ENCODE data around the gene BTRC. TPM values are rescaled to one million over a fixed set of nuclear protein-coding genes. Genes with fewer than 3 reads are reported as not detected.
"Not testable (repeated sequence)": the region's sequence is repeated elsewhere in the genome, so short reads cannot be mapped to it uniquely, and the experiment has no call there.

BTRC gene
- total and polyA plus RNA-seq, 8 donors = 3.5 to 14.5 (median 4.7) TPM

DNA sequence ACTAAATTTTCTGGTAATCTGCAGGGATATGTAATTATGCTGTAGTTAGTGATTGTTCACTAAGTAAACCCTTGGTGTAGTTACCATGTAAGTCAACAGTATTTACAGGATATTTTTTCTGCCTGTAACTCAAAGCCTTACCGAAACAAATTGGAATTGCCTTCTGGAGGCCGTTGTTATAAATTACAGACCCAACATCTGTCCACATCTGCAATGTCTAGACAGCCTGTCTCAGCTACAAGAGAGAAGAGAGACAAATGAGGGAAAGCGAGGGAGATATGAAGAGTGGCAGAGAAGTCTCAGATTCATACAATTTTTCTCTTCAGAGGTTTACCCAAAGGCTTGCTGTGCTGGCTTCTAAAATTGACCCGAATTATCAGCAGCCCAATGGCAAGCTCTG, 23.7 kb upstream of the BTRC start:
- Histone ChIP-seq H3K9me3 (no peaks in the 10 kb centered on the region), H3K4me1 (no peaks in the 10 kb centered on the region), H3K4me3 (no peak overlapping the region), H3K27ac (no peak overlapping the region), H3K27me3 (peaks cover 0 to 37% (median 0%) of the 10 kb centered on the region in 3 donors), H3K36me3 (no peaks in the 10 kb centered on the region)
- no peak for DNase-seq
- 74 to 90% (median 81%) methylated on average over 4 of the region's 4 CpGs for WGBS, 5 donors
- intact Hi-C loops (cut with DNase I; ENCODE audit: low total_unique reads) = no loop called here
- TF ChIP-seq EP300 (IDR thresholded peaks at IDR 0.05) (no peak), POLR2A (IDR thresholded peaks at IDR 0.05) (no peak), POLR2AphosphoS5 (IDR thresholded peaks at IDR 0.05) (no peak)
- TF ChIP-seq, protein P1, sequence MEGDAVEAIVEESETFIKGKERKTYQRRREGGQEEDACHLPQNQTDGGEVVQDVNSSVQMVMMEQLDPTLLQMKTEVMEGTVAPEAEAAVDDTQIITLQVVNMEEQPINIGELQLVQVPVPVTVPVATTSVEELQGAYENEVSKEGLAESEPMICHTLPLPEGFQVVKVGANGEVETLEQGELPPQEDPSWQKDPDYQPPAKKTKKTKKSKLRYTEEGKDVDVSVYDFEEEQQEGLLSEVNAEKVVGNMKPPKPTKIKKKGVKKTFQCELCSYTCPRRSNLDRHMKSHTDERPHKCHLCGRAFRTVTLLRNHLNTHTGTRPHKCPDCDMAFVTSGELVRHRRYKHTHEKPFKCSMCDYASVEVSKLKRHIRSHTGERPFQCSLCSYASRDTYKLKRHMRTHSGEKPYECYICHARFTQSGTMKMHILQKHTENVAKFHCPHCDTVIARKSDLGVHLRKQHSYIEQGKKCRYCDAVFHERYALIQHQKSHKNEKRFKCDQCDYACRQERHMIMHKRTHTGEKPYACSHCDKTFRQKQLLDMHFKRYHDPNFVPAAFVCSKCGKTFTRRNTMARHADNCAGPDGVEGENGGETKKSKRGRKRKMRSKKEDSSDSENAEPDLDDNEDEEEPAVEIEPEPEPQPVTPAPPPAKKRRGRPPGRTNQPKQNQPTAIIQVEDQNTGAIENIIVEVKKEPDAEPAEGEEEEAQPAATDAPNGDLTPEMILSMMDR (IDR thresholded peaks at IDR 0.05) = no peak

DNA sequence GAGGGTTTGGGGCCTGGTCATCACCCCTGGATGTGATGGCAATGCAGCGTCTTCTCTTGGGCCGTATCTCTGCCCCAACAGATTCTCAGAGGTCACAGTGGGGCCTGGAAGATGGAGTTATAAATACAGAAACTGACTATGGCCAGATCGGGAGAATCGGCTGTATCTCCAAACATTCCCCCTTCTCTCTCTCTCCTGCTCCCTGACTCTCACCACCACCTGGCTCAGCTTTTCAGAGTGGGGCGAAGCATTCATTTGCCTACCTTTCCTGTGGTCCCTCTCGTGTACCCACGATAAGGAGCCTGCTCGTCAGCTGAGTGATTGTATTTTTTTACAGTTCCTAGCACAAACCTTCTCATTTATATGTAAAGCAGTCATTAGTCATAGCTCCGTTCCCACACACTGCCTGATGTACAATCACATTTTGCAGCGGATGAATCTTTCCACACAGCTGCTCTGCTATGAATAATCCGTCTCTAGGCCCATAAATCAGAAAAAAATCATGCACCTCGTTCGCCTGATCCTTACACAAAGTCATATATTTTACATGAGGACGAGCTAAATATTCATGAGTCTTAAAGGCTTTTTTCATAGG, 23.2 kb upstream of the BTRC start:
- TF ChIP-seq EP300 (IDR thresholded peaks at IDR 0.05) (no peak), POLR2AphosphoS5 (IDR thresholded peaks at IDR 0.05) (no peak)
- H3K27ac ChIP-seq = no peak overlapping the region
- no peaks in the 10 kb centered on the region for H3K36me3 ChIP-seq
- intact Hi-C loops (cut with DNase I; ENCODE audit: low total_unique reads) = no loop called here
- no peaks in the 10 kb centered on the region for H3K4me1 ChIP-seq
- WGBS, 5 donors = 48 to 63% (median 51%) methylated on average over 14 of the region's 14 CpGs
- H3K9me3 ChIP-seq = no peaks in the 10 kb centered on the region
- peak in 1 of 2 donors; percentile 23 for DNase-seq
- H3K4me3 ChIP-seq = no peak overlapping the region
- H3K27me3 ChIP-seq = peaks cover 0 to 32% (median 0%) of the 10 kb centered on the region in 3 donors

DNA sequence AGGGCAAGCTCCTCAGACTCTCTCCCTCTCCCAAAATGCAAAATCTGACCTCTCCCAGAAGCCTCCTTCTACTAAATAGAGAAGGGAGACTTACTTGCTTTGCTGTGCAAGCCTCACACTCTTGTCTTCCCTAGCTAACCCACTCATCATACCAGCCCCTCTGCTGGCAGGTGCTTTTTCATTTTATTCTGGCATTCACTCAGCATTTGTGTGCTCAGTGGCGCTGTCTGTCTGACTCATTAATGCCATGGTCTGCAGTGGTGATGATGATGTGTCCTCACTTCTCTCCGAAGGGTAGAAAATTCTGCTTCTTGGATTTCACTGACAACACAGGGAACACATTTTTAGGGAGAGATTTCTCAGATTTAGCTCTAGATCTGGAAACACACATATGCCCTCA, 22.0 kb upstream of the BTRC start:
- no peaks in the 10 kb centered on the region for H3K4me1 ChIP-seq
- H3K27ac ChIP-seq = no peak overlapping the region
- intact Hi-C loops (cut with DNase I; ENCODE audit: low total_unique reads) = no loop called here
- H3K36me3 ChIP-seq = no peaks in the 10 kb centered on the region
- no peak overlapping the region for H3K4me3 ChIP-seq
- H3K9me3 ChIP-seq = no peaks in the 10 kb centered on the region
- WGBS, 5 donors = 70 to 77% (median 73%) methylated on average over 2 of the region's 2 CpGs
- TF ChIP-seq, protein P1 (IDR thresholded peaks at IDR 0.05) = no peak
- TF ChIP-seq EP300 (IDR thresholded peaks at IDR 0.05) (no peak), POLR2AphosphoS5 (IDR thresholded peaks at IDR 0.05) (no peak), POLR2A (IDR thresholded peaks at IDR 0.05) (no peak)
- no peak for DNase-seq
- H3K27me3 ChIP-seq = peaks cover 0 to 27% (median 0%) of the 10 kb centered on the region in 3 donors

DNA sequence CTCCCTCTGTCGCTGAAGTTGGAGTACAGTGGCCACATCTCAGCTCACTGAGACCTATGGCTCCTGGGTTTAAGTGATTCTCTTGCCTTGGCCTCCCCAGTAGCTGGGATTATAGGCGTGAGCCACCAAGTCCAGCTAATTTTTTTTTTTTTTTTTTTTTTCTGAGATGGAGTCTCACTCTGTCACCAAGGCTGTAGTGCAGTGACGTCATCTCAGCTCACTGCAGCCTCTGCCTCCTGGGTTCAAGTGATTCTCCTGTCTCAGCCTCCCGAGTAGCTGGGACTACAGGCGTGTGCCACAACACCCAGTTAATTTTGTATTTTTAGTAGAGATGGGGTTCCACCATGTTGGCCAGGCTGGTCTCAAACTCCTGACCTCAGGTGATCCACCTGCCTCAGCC, 19.7 kb upstream of the BTRC start:
- H3K4me1 ChIP-seq; H3K4me3 ChIP-seq; intact Hi-C loops (cut with DNase I; ENCODE audit: low total_unique reads); H3K9me3 ChIP-seq; DNase-seq; H3K27ac ChIP-seq; H3K36me3 ChIP-seq: not testable (repeated sequence)
- 85 to 93% (median 88%) methylated on average over 4 to 5 of the region's 5 CpGs for WGBS, 5 donors
- peaks cover 0 to 12% (median 0%) of the 10 kb centered on the region in 3 donors for H3K27me3 ChIP-seq

DNA sequence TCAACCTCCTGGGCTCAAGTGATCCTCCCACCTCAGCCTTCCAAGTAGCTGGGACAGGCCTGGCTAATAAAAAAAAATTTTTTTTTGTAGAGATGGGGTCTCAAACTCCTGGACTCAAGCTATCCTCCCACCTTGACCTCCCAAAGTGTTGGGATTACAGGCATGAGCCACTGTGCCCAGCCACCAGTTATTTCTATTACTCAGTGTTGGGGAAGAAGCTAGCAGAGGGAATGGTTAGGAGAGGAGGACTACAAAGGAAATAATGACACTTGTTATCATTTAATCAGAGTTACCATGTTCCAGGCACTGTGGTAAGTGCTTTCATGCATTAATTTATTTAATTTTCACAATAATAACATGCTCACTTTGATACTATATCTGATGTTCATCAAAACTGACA, 17.6 kb upstream of the BTRC start:
- Histone ChIP-seq H3K27me3 (peaks cover 0 to 12% (median 0%) of the 10 kb centered on the region in 3 donors), H3K4me1 (no peaks in the 10 kb centered on the region), H3K27ac (no peak overlapping the region), H3K36me3 (no peaks in the 10 kb centered on the region), H3K9me3 (no peaks in the 10 kb centered on the region), H3K4me3 (no peak overlapping the region)
- intact Hi-C loops (cut with DNase I; ENCODE audit: low total_unique reads) = no loop called here
- DNase-seq = no peak
- TF ChIP-seq EP300 (IDR thresholded peaks at IDR 0.05) (no peak), POLR2A (IDR thresholded peaks at IDR 0.05) (no peak), POLR2AphosphoS5 (IDR thresholded peaks at IDR 0.05) (no peak)
- TF ChIP-seq, protein P1 (IDR thresholded peaks at IDR 0.05) = no peak

Measured in stomach (tissue), 9 donors.